Bronchial epithelial cell (primary cell): ENCODE results near the gene DOK7. TPM values are rescaled to one million over a fixed set of nuclear protein-coding genes. Genes with fewer than 3 reads are reported as not detected.

Experiments
- total RNA-seq: library from RNA; depleted of rRNA; stranded (reverse); fragments of >200 nt; gene quantifications from 2 replicates; pipeline ENCODE4 v1.2.1, GENCODE V29; 2014

DOK7 gene
- total RNA-seq, 1 donor from 2014 or later = 4.2 TPM

Other genes with a start within 250 kb of the DOK7 start
- gene MSANTD1, start 214.1 kb upstream of the DOK7 start, total RNA-seq = 0.26 and 0.64 TPM in 2 replicates
- gene RGS12, start 170.3 kb upstream of the DOK7 start, total RNA-seq = 34.2 and 41.7 TPM in 2 replicates
- gene HGFAC, start 21.3 kb upstream of the DOK7 start, total RNA-seq = not detected in 2 replicates
- 53.7 and 106 TPM in 2 replicates for gene LRPAP1, start 69.1 kb downstream of the DOK7 start, total RNA-seq